Tongue (tissue), 2 donors: ENCODE results near the gene APPBP2. TPM values are rescaled to one million over a fixed set of nuclear protein-coding genes. Genes with fewer than 3 reads are reported as not detected.
A peak's percentile ranks its signal among the peaks of the same experiment; 100 is the strongest.
"Not testable (repeated sequence)": the region's sequence is repeated elsewhere in the genome, so short reads cannot be mapped to it uniquely, and the experiment has no call there.

Source experiments
- DNase-seq: peaks from one replicate; pipeline ENCODE4 v3.0.0-alpha.2; 2015
- total RNA-seq: library from RNA; depleted of rRNA; stranded (reverse); fragments of >200 nt; gene quantifications from one replicate; pipeline ENCODE4 v1.2.3, GENCODE V29; 2014

APPBP2 gene
- total RNA-seq, 1 donor from 2014 or later: 51.7 TPM

DNA sequence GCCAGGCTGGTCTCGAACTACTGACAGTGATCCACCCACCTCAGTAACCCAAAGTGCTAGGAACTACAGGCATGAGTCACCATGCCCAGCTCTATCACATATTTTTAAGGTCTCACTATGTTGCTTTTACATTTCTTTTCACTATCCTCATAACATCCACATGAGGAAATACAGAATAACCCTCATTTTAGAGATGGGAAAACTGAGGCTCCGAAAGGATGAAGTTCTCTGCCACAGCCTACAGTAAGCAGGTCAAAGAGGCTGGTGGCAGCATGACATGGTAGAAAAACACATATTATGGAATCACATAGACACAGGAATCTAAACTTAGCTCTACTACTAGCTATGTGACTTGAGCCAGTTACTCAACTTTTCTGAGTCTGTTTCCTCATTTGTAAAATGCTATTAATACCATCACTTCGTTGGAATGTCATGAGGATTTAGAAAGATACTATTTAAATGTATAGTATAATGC lies 32.2 kb downstream of the APPBP2 start:
- DNase-seq: no peak

DNA sequence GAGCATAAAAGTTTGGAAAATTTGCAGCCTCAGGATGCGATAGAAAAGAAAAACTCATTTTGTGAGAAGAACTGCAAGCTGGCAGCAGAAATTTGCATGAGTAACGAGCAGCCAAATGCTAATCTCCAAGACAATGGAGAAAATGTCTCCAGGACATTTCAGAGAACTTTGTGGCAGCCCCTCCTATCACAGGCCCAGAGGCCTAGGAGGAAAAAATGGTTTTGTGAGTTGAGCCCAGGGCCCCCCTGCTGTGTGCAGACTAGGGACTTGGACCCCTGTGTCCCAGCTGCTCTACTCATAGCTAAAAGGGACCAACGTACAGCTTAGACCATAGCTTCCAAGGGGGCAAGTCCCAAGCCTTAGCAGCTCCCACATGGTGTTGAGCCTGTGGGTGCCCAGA lies 34.3 kb downstream of the APPBP2 start:
- DNase-seq: no peak

DNA sequence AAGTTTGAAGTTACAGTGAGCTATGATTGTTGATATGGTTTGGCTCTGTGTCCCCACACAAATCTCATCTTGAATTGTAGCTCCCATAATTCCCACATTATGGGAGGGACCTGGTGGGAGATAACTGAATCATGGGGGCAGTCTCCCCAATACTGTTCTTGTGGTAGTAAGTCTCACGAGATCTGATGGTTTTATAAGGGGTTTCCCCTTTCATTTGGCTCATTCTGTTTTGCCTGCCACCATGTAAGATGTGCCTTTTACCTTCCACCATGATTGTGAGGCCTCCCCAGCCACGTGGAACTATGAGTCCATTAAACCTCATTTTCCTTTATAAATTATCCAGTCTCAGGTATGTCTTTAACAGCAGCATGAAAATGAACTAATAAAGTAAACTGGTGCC lies 35.4 kb downstream of the APPBP2 start:
- DNase-seq: not testable (repeated sequence)

DNA sequence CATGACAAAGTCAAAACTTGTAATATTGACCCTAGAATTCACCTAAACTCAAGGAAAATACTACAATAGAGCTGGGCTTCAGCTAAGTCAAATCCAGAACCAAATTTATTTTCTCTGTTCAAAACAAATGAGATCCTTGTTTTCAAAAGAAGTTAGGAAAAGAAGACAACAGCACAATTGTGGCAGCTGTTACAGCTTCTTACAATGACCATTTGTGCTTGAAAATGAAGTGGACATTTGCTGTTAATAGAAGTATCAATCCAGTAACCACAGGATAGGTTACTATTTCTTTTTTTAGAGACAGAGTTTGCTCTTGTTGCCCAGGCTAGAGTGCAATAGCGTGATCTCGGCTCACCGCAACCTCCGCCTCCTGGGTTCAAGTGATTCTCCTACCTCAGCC lies 44.4 kb downstream of the APPBP2 start:
- no peak for DNase-seq

DNA sequence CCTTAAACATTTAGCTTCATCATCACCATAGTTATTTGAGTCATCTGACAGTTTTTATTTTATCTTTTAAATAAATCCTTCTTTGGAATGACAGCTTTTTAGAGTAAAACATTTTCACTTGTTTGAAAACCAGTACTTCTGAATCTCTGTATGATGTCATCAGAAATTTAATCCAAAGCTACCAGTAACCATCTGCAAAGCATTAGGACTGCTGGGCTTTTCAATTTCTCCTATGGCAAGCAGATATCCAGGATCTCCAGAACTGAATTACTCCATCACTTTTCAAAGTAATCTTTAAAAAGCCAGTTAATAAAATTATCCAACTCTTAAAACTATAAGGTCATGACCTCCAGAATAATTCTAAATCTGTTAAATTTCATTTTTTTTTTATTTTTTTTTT lies 52.3 kb downstream of the APPBP2 start:
- DNase-seq: no peak

DNA sequence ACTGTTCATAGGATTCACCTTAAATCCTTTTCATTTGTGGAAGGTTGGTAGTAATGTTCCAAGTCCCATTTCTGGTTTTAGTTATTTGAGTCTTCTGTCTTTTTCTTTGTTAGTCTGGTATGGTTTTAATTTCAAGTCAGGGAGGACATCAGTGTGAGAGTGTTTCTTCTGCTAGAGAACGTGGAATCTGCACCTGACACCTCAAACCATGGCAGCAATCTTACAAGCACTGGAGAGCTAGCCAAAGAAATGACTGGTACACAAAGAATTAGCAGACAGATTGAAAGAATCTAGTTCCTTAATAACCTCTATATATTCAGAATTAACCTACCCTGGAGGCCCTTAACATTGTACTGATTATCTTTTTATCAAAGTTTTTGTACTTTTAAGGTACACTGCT lies 53.6 kb downstream of the APPBP2 start:
- no peak for DNase-seq

DNA sequence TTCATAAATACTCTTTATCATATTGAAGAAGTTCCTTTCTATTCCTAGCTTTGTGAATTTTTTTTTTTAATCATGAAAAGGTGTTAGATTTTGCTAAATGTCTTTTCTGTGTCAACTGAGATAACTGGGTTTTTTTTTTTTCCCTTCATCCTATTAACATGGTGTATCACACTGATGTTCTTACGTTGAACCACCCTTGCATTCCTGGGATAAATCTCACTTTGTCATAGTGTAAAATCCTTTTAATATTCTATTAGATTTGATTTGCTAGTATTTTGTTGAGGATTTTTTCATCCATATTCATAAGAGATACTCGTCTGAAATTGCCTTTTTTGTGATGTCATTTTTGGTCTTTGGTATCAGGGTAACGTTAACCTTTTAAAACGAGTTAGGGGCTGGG lies 54.6 kb downstream of the APPBP2 start:
- no peak for DNase-seq

DNA sequence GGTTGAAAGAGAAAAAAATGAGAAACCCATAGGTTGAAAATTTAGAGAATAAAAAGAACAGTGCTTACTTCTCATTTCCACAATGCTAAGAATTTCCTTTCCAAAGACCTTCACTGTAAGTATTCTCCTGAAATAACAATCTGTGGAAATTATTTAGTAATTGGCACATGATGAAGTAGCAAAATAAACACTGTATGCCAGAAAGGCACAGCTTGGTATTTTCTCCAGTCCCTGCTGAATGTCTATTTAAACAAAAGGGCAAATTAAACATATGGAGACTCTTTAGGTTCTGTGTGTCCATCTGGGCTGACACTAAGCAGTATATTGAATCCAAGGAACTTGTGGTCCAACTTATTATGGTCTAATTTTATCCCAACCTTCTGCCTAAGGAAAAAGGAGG lies 57.7 kb downstream of the APPBP2 start:
- DNase-seq: peak; percentile 23

DNA sequence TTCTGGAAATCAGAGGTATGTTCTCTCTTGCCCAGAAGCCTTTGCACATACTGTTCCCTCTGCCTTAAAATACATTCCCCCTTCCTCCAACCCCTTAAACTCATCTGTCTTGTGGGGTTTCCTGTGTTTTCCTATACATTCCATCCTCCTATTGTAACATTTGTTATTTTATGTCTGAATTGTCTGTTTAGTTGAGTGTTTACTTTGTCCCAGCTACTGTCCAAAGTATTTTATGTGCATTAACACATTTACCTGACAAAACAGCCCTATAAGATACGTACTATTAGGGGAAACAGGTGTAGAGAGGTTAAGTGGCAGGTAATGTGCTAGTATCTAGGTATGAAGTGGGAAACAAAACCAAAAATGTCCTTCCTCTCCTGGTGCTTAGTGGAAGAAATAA lies 61.7 kb downstream of the APPBP2 start:
- no peak for DNase-seq

DNA sequence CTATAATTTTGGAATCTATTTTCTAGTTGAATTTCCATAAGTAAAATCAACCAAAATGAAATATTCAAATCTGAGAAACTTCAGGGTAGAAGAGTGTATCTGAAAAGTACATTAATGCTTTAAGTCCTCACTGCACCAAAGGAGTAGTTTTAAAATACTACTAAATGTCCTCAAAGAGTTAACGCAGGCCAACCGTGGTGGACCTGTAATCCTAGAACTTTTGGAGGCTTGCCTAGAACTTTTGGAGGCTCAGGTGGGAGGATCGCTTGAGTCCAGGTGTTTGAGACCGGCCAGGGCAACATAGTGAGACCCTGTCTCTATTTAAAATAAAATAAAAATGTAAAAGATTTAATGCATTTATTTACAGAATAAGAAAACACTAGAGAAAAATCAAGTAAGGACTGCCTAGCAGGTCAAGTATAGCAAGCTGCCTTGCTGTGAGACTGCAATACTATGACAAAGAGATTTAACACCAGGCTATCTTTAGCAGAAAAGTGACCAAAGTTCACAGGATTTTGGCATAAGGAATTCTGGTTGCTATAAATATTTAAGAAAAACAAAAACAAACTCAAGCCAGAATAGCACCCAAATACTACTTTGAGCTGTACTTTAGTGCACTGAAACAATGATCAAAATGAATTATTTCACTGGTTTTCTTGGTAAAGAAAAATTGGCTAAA lies 62.7 kb downstream of the APPBP2 start:
- DNase-seq: no peak

DNA sequence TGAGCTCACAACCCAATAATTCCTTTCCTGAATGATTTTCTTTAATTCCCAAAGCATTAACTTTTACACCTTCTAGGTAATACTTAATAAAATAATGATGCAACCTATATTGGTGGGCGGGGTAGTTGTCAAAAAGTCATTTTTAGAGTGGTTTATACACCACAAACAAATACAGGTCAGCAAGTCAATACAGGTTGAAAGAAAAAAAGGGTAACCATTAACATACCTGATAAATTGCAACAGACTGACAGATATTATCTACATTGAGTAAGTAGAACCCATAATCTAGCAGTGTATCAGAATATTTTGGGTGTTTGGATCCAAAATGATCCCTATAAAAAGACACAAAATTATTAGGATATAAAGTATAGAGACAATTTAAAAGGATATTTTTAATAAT lies 64.5 kb downstream of the APPBP2 start:
- DNase-seq: no peak

DNA sequence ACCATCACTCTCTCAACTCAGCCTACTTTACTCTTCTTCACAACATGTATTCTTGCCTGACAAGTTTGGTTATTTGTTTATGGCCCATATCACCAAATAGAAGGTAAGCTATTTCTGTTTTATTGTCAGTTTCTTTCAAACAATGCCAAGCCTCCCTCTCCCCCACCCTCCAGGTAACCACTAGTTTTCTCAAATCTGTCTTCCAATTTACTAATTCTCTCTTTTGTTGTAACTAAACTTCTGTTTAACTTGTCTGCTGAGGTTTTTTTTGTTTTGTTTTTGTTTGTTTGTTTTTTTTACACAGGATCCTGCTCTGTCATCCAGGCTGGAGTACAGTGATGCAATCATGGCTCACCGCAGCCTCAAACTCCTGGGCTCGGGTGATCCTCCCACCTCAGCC lies 68.9 kb downstream of the APPBP2 start:
- DNase-seq: no peak

DNA sequence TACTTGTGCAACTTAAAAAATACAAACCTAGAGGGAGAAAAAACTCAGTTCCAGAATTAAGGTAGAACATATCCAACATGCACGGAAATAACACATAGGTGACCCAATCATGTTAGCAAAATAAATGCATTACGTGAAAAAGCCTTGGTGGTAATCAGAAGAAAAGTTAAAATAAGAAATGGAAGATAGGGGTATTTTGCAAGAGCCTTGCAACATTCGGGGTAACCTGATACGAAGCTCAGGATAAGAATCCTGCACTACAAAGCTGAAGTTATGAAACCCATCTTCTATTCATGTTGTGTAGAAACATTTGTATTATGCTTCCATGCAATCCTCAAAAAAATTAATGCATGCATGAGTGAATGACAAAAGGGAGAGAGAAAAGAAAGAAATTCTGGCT lies 70.7 kb downstream of the APPBP2 start:
- DNase-seq: no peak

DNA sequence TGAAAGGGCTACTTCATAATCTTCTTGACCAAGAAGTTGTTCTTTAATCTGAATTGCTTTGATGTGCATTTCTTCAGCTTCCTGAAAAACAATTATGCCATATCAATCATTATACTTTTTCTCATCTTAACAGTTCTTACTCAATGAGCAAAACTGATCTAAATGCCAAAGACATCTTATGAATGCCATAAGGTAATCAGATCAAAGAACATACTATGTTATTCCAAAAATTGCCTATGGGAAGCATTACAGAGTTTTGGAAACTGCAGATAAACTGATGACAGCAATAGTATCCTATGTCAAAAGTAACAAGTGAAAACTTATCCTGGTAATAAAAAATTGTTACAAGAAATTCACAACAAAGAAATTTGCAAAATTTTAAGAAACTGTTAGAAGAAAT lies 74.1 kb downstream of the APPBP2 start:
- no peak for DNase-seq

DNA sequence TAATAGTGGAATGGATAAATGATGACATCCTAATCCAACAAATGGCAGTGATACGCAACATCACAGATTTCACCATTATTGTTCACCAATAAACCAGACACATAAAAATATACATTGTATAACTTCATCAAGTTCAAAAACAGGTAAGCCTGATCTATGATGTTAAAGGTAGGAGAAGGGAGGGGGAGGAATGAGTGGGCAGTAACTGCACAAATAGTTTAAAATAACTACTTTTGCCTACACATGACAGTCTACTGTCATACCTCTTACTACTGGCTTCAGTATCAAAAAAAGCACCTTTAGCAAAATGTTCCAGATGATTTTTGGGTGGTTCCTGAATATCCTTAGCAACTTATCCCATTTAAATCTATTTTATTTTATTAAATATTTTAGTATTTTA lies 75.0 kb downstream of the APPBP2 start:
- no peak for DNase-seq

DNA sequence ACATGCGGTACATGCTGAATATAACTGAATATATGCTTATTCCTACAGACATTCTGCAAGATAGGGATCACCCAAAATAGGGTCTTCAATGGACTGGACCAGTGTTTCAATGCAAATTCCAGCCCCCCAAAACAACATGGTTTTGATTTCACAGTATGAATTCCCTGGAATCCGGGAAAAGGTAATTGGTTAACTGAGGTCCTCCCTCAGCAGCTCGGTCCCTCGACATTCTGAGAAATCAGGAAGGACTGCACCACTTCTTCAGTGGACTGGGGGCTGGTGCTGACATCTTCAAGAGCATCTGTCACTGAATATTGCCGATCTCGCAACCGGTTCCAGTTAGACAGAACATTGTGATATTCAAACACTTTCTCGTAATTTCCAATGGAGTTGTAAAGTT lies 78.7 kb downstream of the APPBP2 start:
- no peak for DNase-seq

DNA sequence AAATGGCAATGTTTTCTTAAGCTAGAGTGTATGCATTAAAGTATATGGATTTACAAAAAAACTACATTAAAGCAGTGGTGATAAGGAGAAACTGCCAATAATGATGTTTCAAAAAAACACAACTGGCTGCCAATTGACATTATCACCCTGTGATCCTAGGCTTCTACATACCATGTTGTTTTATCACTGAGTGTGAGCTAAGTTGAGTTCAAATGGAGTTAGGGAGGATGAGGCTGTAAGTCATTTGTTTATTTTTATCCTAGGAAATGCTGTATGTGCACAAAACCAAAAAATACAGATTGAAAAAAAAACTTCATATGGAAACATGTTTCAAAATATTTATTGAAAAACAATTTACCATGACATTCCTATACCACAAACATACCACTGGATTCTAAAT lies 80.9 kb downstream of the APPBP2 start:
- DNase-seq: no peak

DNA sequence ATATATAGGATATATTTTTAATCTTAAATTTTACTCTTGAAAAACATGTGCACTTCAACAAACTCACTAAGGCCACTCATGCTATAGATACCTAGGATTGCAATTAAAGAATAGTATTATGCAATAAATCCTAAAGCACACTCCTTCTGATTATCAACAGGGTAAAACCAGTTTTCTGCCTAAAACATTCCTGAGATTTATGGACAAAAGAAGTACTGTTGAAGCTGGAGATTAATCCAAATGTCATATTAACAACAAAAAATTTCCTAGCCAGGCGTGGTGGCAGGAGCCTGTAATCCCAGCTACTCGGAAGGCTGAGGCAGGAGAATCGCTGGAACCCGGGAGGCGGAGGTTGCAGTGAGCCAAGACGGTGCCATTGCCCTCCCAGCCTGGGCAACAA lies 82.3 kb downstream of the APPBP2 start:
- no peak for DNase-seq

DNA sequence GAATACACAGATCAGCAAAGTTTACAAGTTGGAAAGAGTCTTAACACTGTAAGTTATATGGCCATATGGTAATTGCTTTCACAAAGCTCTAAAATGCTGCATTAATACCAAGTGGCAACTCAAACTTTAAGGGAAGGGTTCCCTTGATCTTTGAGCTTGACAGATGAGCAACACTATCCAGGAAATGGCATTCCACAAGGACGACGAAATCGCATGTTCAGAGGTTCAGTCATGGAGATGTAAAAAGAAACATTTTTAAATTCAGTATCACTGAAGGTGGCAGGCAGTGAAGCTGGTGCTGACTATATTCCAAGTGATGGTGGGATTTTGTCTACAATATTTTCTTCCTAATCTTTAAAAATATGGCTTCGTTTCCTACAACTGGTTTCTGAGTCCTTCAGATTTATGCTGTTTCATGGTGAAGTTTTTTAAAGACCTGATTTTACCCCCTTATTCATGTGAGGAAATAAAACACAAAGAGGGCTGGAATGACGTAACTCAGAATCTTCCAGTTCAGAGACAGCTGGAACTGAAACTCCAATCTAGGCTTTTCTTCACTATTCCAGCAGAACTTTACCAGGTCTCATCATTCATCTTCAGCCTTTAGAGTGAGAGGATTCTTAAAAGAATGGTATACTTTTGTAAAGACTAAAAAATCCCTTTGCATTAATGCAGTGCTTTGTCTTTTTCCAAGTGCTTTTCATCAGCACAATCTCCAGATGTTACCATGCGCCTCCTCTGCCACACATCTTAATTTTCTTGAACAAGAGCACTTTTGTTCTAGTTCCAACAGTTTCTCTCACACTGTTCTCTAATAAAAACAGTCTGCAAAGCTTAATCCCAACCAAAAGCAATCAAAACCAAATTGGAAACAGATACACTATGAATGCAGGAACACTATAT lies 83.5 kb downstream of the APPBP2 start:
- DNase-seq: peak; percentile 51

DNA sequence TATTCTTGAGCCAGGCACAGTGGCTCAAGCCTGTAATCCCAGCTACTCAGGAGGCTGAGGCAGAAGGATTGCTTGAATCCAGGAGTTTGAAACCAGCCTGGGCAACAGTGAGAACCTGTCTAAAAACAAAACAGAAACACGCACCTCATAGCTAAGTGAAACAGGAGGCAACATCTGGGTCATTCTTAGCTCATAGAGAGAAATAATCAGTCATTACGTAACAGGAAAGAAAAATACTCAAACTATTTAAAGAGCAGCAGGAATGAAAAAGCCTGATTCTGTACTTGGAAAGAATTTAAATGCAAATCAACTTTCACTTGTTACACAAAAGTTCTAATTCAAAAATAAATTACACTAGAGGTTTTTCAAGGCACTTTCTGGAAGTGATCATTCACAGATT lies 86.5 kb downstream of the APPBP2 start:
- no peak for DNase-seq

DNA sequence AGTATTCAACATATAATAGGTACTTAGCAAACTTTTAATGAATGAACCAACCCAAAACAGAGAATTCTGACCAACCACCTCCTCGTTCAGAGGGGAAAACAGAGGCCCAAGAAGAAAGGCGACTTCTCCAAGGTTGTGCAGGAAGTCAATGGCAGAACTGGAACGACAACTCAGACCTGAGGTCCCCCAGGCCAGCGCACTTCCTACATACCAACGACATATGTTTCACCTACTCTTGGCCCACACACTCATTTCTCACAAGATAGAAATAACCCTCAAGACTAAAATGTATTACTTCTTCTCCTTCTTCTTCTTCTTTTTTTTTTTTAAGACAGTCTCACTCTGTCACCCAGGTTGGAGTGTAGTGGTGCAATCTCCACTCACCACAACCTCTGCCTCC lies 89.4 kb downstream of the APPBP2 start:
- no peak for DNase-seq

DNA sequence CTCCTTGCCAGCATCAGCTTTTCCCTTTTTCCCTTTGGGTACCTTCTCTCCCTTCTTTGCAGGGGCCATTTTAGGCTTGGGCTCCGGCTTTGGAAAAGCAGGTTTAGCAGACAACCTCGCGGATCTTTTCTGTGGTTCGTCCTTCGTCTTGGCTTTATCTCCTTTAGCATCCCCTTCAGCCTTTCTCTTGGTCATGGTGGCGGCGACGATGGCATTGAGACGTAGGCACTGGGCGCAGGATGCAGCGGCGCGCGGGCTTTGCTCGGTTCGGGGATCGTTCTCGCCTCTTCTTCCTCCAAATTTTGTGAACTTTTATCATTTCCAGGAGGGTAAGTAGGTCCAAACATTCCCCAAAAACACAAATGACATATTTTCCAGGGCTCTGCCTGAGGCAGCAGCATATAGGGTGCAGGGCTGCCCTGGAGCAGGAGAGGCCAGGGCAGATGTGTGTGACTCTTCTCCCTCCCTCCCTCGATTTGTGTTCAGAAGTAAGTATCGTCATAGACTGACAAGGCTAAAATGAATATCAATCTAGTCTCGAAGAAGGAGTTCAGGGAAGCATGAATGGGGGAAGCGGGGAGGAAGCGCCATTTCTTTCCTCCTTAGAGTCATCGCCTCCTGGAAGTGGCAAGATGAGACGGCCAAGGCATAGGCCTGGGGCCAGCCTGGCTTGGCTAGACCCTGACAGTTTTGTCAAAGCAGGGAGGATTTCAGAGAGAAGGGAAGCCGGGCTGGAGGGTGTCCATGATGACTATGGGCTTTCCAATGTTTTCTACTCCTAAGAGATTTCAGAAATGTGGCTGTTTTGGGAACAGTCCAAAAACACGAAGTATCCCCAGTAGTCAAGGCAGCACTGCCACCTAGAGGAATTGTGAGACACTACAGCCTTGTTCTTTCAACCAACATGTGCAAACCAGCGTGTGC lies 90.5 kb downstream of the APPBP2 start:
- peak; percentile 94 for DNase-seq
